Measurements from ENCODE around the gene ABCC8.

DNA sequence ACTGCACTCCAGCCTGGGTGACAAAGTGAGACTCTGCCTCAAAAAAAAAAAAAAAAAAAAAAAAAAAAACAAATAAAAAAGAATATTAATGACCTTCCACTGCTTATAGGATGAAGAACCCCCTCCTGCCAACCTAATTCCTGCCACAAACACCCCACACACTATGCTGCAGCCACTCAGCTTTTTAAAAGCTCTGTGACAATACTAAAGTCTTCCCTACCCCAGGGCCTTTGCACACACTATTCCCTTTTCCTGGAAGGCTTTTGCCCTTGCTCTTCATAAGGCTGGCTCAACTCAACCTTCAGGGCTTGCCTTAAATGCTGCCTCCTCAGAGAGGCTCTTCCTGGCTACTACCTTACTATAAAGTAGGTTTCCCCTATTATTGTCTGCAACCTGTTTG is 77.4 kb downstream of the ABCC8 start:
- TF ChIP-seq, protein P1, sequence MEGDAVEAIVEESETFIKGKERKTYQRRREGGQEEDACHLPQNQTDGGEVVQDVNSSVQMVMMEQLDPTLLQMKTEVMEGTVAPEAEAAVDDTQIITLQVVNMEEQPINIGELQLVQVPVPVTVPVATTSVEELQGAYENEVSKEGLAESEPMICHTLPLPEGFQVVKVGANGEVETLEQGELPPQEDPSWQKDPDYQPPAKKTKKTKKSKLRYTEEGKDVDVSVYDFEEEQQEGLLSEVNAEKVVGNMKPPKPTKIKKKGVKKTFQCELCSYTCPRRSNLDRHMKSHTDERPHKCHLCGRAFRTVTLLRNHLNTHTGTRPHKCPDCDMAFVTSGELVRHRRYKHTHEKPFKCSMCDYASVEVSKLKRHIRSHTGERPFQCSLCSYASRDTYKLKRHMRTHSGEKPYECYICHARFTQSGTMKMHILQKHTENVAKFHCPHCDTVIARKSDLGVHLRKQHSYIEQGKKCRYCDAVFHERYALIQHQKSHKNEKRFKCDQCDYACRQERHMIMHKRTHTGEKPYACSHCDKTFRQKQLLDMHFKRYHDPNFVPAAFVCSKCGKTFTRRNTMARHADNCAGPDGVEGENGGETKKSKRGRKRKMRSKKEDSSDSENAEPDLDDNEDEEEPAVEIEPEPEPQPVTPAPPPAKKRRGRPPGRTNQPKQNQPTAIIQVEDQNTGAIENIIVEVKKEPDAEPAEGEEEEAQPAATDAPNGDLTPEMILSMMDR (IDR thresholded peaks at IDR 0.05), result no peak
- no peak for TF ChIP-seq POLR2A (IDR thresholded peaks at IDR 0.05)
